Fibroblast of lung (primary cell): ENCODE results near the gene PCSK1N.

Source experiments
- EZH2 ChIP-seq: IDR thresholded peaks from 2 replicates; pipeline ENCODE4 v1.5.1; 2012; ENCODE audit warnings: low read length, control low read depth, mild to moderate bottlenecking; ENCODE audit errors: missing control alignments
- TF ChIP-seq, protein P1 (sequence below), 2 donors: IDR thresholded peaks in 1 of 2; conservative IDR thresholded peaks in 1 of 2; 1 replicate in 1 of 2; 2 replicates in 1 of 2; pipeline ENCODE4 v1.5.1; 2011 to 2012; ENCODE audit warnings: low read length in 2 of 2, control low read depth in 1 of 2, inconsistent platforms in 1 of 2, low read depth in 1 of 2, mild to moderate bottlenecking in 1 of 2

DNA sequence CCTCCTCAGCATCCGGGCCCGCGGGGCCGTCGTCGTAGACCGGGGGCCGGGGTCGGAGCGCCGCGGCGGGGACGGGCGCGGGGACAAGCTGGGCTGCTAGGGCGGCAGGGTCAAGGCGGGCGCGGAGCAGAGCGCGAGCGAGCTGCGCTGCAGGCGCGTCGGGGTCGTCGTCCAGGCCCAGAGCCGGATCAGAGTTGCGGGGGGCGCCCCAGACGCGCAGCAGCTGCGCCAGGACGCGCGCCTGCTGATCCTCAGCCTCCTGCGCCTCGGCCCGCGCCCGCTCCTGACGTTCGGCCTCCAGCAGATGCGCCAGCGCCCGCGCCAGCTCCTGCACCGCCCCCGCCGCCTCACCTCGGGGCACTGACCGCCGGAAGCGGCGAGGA, 3.5 kb downstream of the PCSK1N start:
- TF ChIP-seq, protein P1, sequence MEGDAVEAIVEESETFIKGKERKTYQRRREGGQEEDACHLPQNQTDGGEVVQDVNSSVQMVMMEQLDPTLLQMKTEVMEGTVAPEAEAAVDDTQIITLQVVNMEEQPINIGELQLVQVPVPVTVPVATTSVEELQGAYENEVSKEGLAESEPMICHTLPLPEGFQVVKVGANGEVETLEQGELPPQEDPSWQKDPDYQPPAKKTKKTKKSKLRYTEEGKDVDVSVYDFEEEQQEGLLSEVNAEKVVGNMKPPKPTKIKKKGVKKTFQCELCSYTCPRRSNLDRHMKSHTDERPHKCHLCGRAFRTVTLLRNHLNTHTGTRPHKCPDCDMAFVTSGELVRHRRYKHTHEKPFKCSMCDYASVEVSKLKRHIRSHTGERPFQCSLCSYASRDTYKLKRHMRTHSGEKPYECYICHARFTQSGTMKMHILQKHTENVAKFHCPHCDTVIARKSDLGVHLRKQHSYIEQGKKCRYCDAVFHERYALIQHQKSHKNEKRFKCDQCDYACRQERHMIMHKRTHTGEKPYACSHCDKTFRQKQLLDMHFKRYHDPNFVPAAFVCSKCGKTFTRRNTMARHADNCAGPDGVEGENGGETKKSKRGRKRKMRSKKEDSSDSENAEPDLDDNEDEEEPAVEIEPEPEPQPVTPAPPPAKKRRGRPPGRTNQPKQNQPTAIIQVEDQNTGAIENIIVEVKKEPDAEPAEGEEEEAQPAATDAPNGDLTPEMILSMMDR (conservative IDR thresholded peaks at IDR 0.05 in 1 of 2, IDR thresholded peaks at IDR 0.05 in 1 of 2; ENCODE audit: low read depth in 1 of 2, low read length in 2 of 2): no peak
- no peak for TF ChIP-seq EZH2
